SKM-1 treated with dmso at 0.1 percent for 144 hours (cell line): ENCODE results near the gene ABCD1.
"Not testable (repeated sequence)": the region's sequence is repeated elsewhere in the genome, so short reads cannot be mapped to it uniquely, and the experiment has no call there.

Experiments
- DNase-seq: peaks from one replicate; lab custom pipeline; 2025; ENCODE audit not compliant: unreplicated experiment; lab: John Stamatoyannopoulos, UW

Gene ABCD1

GRCh38 chrX:153724252-153725038, at the start of gene ABCD1, which contains the start of gene BCAP31:
Gene ABCD1, plus strand, starts transcription at chrX:153724856. Its CDS starts 411 bp downstream, at chrX:153725267.
Gene BCAP31, minus strand, starts transcription at chrX:153724387. Its CDS starts 1,143 bp downstream, at chrX:153723244.
- DNase-seq, result peak; percentile 82

DNA sequence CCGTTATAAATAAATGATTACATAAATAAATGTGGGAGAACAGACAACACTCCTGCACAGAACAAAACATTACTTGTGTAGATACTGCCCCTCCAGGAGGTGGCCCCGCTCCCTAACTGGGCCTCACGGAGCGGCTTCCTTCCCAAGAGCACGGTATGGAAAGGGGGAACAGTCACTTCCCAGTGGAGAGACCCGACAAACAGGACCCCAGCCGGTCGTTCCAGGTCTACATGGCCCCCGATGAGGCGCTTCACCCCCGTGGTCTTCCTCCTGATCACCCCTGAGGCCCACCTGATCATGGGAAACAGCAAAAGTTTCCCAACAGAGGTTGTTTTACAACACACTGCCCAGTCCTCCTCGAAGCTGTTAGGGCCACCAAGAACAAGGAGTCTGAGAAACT, 43.5 kb upstream of the ABCD1 start:
- no peak for DNase-seq

DNA sequence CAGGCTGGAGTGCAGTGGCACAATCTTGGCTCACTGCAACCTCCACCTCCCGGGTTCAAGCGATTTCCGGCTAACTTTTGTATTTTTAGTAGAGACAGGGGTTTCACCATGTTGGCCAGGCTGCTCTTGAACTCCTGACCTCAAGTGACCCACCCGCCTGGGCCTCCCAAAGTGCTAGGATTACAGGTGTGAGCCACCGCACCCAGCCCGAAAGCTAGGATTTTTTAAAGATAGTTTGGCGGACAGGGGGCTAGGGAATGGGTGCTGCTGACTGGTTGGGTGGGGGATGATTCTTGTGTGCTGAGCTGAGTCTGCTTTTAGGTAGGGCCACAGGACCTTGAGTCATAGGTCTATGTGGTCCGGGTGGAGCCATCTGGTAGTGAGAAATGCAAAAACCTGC, 41.2 kb upstream of the ABCD1 start:
- not testable (repeated sequence) for DNase-seq

GRCh38 chrX:153684467-153685155, 40.0 kb upstream of the ABCD1 start:
- DNase-seq, result no peak

GRCh38 chrX:153685156-153685536, 39.5 kb upstream of the ABCD1 start:
- no peak for DNase-seq

- DNase-seq, result peak; percentile 13
Measured at GRCh38 chrX:153685751-153686696, 38.6 kb upstream of the ABCD1 start.

- no peak for DNase-seq
Measured at GRCh38 chrX:153686711-153687110, 37.9 kb upstream of the ABCD1 start.

GRCh38 chrX:153687121-153688039, 37.3 kb upstream of the ABCD1 start, which contains the start of gene SLC6A8:
Gene SLC6A8, plus strand, starts transcription at chrX:153687926. Its CDS starts 649 bp downstream, at chrX:153688575.
- peak; percentile 37 for DNase-seq

DNA sequence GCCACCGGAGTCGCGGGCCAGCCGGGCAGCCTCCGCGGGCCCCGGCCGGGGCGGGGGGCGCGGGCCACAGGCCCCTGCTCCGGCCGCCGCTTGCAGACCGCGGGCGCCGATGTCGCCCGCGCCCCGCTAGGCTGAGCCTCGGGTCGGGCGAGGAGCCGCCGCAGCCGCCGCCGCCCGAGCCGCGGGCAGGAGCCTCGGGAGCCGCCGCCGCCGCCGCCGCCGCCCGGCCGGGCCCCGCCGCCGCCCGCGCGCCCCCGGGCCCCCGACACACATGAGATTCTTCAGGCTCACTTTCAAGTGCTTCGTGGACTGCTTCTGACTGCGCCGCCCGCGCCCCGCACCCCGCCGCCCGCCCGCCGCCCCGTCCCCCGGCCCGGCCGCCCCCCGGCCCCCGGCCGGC, 36.6 kb upstream of the ABCD1 start:
- no peak for DNase-seq

DNA sequence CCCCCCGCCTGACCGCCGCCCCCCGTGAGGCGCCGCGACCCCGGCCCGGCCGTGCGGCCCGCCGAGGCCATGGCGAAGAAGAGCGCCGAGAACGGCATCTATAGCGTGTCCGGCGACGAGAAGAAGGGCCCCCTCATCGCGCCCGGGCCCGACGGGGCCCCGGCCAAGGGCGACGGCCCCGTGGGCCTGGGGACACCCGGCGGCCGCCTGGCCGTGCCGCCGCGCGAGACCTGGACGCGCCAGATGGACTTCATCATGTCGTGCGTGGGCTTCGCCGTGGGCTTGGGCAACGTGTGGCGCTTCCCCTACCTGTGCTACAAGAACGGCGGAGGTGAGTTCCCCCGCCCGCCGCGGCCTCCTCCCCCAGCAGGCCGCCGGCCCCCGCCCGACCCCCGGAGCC, 36.1 kb upstream of the ABCD1 start:
- no peak for DNase-seq

DNA sequence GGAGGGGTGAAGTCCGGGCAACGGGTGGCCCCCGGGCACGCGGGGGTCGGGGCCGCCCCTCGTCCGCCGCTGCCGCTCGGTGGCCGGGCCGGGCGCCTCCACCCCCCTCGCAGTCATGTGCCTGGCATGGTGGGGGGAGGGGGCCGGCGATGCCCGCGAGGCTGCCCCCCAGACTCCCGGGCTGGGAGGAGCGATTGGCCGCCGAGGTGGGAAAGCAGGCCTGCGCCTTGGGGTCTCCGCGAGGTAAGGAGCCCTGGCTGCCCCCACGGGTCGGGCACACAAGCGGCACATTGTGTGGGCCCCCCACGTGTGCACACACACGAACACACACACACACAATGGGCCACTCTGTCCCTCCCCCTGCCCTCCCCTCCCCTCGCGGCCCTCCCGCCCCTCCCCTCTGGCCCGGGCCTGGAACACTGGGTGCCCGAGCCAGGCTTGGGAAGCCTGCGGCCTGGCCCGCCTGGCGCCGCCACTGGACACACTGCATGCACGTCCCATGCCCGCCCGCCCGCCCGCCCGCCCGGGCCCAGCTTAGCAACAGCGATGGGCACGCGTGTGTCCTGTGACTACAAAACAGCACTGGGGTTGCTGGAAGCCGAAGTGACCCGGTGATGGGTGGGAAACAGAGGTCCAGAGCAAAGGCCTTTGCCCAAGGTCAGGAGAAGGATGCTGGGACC, 35.6 kb upstream of the ABCD1 start:
- DNase-seq, result no peak

DNA sequence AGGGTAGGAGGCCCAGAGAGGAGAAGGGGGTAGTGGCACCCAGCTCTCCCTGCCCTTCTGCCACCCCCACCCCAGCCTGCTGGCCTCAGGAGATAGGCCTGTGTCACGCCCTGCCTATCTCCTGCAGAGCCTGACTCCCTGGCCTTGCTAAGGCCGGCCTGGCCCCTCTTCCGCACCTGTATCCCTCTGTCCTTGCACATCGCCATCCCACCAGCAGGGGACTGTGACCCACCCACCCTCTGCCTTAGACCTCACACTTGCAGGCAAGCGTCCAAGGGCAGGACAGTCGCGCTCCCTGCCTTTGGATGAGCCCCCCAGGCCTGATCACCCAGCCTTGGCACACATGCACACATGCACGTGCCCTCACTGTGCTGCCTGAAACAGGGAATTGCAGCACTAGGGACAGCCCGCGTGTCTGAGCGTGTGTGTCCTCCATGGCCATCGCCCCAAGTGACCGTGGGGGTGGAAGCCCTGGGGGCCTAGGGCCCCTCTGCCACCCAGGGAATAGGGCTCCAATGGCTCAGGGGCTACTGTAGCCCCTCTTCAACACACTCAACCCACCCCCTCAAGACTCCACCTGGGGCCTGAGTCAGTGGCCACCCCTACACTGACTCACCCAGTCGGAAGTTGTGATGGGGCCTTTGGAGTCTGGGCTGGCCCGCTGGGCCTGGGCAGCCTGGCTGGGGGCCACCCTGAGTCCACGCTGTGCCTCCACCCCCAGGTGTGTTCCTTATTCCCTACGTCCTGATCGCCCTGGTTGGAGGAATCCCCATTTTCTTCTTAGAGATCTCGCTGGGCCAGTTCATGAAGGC, 34.8 kb upstream of the ABCD1 start:
- no peak for DNase-seq

- no peak for DNase-seq
Measured at GRCh38 chrX:153690466-153690865, 34.2 kb upstream of the ABCD1 start.

DNA sequence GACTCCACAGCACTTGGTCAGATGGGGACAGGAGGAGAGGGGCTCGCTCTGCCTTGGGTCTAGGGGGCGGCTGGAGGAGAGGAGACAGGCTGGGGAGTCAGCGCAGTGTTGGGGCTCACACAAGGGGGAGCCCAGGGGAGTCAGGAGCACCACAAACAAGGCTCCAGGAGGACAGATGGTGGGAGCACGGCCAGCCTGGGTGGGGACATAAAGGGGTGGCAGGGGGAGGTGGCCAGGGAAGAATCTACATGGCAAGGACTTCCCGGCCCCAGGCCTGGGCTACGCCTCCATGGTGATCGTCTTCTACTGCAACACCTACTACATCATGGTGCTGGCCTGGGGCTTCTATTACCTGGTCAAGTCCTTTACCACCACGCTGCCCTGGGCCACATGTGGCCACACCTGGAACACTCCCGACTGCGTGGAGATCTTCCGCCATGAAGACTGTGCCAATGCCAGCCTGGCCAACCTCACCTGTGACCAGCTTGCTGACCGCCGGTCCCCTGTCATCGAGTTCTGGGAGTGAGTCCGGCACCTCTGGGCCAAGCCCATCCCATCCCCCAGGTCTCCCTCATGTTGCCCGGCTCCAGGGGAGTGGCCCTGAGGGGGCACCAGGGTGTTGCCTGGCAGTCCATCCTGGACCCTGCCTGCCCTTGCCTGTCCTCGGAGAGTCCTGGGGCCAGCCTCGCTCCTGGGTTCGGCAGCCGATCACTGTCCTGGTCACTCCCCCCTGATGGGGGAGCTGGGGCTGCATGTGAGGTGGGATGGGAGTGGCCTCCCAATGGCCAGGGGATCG, 33.4 kb upstream of the ABCD1 start:
- DNase-seq, result not testable (repeated sequence)

DNA sequence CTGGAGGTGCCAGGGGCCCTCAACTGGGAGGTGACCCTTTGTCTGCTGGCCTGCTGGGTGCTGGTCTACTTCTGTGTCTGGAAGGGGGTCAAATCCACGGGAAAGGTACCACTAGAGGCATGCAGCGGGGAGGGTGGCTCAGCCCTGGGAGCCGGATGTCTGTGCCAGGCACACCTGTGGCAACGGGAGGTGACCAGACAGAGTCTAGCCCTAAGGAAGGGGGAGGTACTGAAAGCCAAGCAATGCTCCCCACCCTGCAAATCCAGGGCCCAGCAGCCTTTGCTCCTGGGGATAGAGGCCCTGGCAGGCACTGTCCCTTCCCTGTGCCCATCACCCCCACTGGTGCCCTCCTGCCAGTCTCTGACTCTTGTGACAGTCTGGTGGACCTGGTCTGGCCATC, 32.7 kb upstream of the ABCD1 start:
- DNase-seq, result no peak

DNA sequence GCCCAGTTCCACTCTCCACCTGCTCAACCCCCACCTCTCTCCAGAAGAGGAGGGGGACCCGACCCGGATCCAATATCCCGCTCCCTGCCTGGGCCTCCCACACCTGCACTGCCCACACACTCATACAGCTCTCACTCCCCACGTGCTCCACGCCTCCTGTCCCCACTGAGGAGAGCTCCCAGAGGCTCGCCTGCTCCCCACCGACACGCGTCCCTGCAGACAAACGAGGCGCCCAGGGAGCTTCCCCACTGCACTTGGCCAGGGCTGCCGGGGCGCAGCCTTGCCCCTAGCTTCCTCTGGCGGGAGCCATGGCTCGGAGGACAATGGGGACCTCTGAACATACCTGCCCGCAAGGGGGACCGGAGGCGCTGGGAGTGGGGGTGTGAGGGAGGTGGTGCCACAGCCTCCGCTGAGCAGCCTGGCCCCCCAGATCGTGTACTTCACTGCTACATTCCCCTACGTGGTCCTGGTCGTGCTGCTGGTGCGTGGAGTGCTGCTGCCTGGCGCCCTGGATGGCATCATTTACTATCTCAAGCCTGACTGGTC, 32.0 kb upstream of the ABCD1 start:
- no peak for DNase-seq

DNA sequence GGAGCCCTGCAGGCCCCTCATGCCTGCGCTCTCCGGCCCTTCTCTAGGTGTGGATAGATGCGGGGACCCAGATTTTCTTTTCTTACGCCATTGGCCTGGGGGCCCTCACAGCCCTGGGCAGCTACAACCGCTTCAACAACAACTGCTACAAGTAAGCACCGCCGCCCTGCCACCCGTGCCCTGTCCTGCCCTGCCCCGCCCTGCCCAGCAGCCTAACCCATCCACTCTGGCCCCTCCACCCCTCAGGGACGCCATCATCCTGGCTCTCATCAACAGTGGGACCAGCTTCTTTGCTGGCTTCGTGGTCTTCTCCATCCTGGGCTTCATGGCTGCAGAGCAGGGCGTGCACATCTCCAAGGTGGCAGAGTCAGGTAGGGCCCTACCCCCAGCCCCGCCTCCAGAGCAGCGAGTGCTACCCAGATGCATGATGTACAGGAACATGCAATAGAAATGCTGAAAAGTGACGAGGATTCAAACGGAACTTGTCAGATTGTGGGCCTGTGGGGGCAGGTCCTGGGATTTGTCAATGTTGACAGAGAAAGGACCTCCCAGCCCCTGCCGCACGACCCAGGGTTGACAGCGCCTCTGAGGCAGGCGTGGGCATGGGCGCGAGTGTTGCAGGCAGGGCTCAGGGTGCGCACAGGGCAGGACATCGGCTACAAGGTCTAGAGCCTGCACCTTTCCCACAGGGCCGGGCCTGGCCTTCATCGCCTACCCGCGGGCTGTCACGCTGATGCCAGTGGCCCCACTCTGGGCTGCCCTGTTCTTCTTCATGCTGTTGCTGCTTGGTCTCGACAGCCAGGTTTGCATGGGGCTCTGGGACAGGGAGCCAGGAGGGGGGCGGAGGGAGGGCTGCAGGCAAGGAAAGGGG, 31.2 kb upstream of the ABCD1 start:
- DNase-seq, result no peak
